GM12875 (cell line): ENCODE results near the gene NKAPD1.

ENCODE experiments used
- H3K4me3 ChIP-seq: one replicate; pipeline ENCODE4 v1.5.1; 2011; ENCODE audit warnings: low read depth, low read length, control low read depth
- TF ChIP-seq, protein P1 (sequence below): IDR thresholded peaks from 2 replicates; pipeline ENCODE4 v1.5.1; 2011; ENCODE audit warnings: low read depth, mild to moderate bottlenecking, control low read depth, inconsistent platforms, low read length, moderate library complexity, borderline replicate concordance; ENCODE audit not compliant: insufficient read depth

NKAPD1 gene

DNA sequence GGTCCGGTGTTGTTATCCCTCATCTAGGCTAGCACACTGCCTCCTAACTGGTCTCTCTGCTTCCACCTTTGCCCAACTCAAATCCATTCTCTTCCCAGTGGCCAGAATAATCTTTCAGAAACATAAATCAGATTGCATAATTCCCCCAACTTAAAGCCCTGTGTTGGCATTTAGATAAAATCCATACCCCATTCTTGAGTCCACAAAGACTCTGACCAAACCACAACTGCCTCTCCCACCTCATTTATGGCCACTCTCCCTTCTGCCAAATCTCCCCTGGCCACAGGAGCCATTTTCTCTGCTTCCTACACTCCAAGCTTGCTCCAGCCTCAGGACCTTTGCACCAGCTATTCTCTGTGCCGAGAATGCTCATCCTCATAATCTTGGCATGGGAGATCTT lies 53.0 kb downstream of the NKAPD1 start:
- H3K4me3 ChIP-seq: no peak overlapping the region
- TF ChIP-seq, protein P1, sequence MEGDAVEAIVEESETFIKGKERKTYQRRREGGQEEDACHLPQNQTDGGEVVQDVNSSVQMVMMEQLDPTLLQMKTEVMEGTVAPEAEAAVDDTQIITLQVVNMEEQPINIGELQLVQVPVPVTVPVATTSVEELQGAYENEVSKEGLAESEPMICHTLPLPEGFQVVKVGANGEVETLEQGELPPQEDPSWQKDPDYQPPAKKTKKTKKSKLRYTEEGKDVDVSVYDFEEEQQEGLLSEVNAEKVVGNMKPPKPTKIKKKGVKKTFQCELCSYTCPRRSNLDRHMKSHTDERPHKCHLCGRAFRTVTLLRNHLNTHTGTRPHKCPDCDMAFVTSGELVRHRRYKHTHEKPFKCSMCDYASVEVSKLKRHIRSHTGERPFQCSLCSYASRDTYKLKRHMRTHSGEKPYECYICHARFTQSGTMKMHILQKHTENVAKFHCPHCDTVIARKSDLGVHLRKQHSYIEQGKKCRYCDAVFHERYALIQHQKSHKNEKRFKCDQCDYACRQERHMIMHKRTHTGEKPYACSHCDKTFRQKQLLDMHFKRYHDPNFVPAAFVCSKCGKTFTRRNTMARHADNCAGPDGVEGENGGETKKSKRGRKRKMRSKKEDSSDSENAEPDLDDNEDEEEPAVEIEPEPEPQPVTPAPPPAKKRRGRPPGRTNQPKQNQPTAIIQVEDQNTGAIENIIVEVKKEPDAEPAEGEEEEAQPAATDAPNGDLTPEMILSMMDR: no peak

DNA sequence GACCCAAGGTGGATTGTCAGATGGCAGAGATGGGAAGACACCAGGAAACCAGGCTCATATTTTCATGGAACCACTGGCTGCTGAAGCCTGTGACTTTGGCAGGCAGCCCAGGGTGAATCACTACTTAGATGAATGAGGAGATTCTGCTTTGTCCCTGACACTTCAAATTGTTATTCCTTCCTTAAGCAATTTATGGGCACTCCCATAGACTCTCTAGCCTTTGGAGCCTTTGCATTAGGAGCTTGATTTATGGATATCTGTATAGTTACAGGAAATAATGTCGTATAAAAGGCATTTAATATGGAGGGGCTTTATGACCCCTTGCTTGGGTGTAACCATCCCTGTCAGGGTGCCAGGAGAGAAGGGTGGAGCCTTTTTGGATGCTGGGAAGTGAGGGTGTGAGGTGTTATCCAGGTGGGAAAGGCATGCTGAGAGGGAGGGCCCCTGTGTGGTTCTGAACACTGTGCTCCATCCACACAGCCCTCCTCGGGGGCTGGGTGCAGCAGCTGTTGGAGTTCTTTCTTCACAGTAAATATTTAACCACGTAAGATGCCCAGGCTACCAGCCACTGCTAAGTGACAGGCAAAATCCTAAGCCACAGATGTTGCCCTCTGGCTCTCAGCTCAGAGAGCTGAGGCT lies 54.5 kb downstream of the NKAPD1 start:
- no peak overlapping the region for H3K4me3 ChIP-seq
- TF ChIP-seq, protein P1: no peak

DNA sequence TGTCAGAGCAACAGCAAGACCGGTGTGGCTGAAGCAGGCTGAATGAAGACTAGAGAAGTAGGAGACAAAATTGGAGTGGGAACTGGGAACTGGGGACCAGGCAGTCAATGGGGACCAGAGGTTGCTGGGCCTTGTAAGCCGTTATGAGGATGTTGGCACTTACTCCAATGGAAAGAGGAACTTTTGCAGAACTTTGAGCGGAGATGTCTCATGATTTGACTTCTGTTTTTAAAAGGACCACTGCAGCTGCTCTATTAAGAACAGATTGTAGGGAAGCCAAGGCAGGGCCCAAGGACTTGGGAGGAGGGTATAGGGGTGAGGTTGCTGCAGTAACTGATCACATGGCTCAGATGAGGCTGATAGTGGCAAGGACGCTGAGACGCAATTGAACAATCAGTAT lies 55.6 kb downstream of the NKAPD1 start:
- TF ChIP-seq, protein P1: no peak
- no peak overlapping the region for H3K4me3 ChIP-seq

DNA sequence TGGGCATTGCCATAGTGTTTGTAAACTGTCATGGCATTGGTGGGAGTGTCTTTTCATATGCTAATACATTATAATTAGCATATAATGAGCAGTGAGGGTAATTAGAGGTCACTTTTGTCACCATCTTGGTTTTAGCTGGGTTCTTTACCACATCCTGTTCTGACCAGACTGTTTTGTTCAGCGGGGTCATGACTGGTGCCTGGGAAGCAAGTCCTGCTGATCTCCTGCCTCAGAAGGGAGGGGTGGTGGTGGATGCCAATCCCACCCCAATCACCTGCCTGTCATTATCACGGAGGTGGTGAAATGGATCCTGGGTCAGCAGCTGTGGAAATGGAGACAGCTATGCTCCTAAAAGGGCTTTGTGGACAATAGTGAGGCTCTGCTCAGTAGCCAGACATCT lies 58.6 kb downstream of the NKAPD1 start:
- TF ChIP-seq, protein P1: no peak
- H3K4me3 ChIP-seq: no peak overlapping the region

DNA sequence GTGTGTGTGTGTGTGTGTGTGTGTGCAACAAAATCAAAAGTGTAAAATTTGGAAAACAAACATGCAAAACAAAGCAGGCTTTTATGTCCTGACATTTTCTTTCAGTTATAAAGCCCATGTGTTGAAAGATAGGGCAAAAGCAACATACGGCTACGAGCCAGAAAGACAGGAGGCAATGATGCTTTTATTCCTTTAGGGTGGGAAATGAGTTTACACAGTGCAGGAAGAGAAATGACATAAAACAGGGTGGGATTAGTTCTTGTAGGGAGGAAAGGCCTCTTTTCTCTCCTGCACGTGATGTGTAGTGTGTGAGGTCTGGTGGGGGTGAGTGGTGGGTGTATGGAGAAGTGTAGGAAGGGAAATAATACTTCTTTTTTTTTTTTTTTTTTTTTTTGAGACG lies 60.4 kb downstream of the NKAPD1 start:
- TF ChIP-seq, protein P1: no peak
- no peak overlapping the region for H3K4me3 ChIP-seq
